Stimulated activated CD4-positive, alpha-beta T cell treated with anti-CD3 and anti-CD28 coated beads, TNF-alpha, amount 100 ng/mL, for 1 hour (primary cell): ENCODE results near the gene TGFA.

Source experiments
- DNase-seq, 3 donors: peaks; one replicate each; pipeline ENCODE4 v3.0.0-alpha.2; 2020; ENCODE audit warnings: low read depth in 3 of 3, low spot score in 1 of 3

The TGFA gene

DNA sequence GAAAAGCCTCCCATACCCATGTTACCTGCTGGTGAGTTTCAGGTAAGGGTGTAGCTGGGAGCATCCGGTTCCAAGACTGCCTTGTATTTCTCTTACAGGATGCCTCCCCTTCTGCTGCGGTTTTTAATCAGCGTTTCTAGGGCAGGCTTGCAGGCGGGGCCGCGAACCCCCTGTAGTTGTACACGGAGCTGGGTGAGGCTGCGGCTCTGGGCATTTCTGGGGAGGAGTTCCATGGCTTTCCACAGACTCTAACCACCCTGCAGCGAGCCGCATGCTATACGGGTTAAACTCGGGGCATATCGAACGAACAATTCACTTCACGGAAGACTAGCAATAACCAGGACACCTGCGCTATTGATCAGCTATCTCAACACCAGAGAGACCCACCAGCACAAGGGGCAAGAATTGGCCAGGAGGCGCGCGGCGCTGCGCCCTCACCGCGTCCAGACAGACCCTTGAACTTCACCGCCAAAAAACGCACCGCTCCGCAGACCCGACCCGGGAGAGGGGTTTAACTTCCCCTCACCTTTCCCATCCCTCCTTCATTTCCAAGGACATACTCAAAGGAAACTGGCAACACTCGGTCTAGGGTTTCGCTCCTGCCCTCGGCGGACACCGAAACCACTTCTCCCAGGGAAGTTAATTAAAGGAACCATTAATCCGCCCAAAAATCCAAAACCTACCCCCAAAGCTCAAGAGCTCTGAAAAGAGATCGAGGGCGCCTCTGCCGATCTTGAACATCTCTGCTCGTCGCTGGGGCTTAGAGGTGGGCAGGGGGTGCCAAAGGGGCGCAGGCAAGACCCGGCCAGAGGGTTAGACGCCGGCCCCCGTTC is 909 bp downstream of the TGFA start:
- no peak for DNase-seq

DNA sequence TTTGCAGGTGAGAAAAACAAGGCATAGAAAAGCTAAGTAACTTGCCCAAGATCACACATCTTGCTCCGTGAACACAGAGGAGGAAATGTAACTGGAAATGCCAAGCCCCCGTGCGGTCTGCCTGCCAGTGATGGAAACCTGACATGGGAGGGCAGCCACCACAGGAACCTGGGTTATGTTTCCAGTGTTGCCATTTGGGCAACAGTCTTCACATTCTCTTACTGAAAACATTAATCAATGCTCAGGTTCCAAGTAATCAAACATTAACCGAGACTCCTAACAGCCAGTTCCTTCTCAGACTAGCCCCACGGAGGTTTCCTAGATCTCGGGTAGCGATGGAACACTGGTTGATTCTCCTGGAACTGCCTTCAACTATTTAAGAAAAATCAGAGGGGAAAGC is 2.5 kb downstream of the TGFA start:
- no peak for DNase-seq

DNA sequence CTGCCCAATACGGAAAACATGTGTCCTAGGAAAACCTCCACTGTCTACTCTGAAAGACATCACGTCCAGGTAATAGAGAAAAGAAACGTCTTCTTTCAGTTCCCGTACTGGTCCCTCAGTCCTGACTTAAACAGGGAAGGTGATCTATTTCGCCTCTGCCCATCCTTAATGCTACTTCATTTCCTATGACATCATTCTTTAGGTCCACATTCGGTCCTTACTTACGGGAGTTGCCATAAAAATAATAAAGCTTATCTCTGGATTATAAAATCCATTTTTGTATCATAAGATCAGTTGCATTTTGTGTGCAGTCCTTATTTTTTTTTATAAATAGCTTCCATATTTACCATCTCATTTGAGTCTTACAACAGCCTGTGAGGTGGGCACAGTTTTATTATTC is 3.7 kb downstream of the TGFA start:
- no peak for DNase-seq

DNA sequence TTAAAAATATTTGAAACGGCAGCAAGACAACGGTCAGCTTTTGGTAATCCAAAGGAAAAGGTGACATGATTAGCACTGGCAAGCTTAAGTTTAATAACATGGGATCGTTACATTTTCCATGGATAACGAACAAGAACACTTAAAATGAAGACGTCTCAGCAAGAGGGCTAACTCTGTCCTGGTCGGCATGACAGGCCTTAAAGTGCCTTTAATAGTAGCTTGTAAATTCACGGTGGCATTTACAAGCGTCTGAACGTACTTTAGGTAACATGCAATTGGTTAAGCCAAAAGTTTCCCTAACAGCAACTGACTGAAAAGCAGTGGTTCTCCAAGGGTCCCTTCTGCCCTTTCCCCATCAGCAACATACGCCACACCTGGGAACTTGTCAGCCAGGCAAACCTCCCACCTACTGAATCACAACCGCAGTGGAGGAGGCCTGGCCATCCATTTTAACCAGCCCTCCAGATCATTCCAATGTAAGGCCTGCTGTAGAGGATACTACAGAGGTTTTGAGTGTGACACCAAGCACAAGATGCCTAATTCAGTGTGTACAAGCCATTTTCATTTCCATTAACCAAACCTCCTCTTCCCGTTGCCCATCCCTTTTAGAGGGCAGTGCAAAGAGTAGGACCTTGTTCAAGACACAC is 4.4 kb downstream of the TGFA start:
- no peak for DNase-seq

DNA sequence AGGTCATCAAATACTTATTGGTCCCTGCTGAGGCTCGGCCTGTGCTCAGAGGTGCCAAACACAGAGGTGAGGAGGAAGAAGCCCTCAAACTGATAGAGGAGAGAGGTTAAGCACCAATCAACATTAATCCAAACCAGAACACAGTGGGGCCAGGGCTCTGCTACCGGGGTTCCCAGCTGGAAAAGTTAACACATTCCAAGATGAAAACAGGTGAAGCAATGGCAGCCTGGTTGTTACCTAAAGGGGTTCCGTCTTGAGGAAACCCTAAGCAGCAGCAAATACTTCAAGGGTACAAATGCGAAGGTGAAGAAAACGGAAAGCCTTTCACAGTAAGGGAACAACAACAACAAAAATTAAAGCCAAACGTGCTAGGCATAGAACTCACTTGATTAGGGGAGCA is 5.4 kb downstream of the TGFA start:
- DNase-seq: no peak

DNA sequence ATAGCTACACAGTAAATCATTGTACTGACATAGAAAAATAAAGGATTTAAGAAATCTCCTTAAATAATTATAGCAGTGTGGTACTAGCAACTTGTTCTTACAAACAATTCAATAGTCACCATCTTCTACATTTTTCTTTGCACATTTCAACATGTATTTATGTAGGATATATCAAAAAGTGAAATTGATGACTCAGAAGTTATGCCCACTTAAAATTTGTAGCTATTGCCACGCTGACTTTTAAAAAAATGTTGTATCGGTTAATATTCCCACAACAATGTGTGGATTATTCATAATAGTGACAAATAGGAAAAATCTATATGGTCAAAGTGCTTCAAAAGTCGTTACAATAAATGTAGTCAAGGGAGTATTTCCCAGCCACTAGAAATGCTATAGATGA is 6.7 kb downstream of the TGFA start:
- DNase-seq: no peak

DNA sequence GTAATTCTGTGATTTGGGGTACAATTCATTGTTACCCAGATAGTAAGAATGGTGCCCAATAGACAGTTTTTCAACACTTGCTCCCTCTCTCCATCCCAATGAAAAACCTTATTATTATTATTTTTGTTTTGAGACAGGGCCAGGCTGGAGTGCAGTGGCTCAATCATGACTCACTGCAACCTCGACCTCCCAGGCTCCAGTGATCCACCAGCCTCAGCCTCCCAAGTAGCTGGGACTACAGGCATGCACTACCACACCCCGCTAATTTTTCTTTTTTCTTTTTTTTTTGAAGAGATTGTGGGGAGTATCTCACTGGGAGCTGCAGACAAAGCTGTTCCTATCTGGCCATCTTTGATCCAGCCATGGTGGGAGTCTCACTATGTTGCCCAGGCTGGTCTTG is 7.2 kb downstream of the TGFA start:
- no peak for DNase-seq

DNA sequence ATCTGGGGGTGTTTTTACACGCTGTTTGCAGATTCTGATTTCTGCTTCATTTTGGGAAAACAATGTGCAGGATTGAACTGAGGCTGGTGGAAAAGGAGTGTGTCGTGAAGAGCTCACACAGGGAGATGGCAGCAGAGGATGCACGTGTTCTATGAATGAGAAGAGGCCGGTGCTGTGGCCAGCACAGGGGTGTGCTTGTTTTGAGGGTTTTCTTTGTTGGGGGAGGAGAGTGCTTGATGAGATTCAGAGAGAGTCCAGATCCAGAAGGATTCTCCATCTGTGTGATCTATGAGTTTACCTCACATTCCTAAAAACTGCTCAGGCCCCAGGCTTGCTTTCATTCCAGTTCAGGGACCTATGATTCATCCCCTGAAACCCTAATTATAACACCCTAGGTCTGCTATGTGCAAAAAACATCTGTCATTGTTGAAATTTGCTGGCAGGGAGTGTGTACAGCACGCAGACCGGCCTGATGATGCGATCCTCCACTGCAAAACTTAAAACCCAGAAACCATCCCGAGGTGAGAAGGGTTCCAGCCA is 12.1 kb downstream of the TGFA start:
- DNase-seq: no peak

DNA sequence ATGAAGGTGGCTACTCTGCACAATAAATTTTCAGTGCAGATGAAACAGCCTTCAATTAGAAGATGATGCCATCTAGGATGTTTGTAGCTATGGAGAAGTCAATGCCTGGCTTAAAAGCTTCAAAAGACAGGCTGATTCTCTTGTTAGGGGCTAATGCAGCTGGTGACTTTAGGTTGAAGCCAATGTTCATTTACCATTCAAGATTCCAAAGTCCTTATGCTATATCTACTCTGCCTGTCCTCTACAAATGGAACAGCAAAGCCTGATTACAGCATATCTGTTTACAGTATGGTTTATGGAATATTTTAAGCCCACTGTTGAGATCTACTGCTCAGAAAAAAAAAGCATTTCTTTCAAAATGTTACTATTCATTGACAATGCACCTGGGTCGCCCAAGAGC is 15.8 kb downstream of the TGFA start:
- DNase-seq: no peak

DNA sequence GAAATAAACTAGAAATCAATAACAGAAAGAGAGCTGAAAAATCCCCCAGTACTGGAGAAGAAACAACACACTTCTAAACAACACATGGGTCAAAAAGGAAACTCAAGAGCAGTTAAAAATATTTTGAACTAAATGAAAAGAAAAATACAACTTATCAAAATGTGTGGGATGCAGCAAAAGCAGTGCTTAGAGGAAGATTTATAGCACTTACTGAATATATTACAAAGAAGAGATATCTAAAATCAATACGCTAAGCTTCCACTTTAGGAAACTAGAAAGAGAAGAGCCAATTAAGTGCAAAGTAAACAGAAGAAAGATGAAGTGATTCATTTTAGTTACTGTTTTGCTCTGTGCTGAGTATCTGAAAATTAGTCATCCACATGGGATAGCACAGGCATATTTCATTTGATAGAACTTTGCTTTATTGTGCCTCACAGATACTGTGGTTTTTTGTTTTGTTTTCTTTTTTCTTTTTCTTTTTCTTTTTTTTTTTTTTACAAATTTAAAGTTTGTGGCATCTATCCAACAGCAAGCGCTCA is 17.0 kb downstream of the TGFA start:
- DNase-seq: no peak

DNA sequence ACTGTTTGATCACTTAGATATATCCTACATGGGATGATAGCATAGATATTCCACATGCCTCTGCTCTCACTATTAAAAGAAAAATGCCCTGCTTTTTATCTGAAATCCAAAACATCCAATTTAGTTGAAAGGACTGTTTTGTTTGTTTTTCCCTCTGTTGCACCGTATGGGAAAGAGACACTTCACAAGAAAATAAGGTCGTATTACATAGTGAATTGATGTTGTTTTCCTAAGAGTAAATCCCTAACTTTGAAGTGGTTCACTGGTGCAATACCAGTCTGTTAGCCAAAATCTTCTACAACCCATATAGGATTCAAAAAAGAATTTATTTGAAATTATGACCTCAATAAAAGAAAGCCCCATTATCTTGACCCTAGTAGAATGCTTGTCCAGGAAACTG is 18.1 kb downstream of the TGFA start:
- DNase-seq: no peak

DNA sequence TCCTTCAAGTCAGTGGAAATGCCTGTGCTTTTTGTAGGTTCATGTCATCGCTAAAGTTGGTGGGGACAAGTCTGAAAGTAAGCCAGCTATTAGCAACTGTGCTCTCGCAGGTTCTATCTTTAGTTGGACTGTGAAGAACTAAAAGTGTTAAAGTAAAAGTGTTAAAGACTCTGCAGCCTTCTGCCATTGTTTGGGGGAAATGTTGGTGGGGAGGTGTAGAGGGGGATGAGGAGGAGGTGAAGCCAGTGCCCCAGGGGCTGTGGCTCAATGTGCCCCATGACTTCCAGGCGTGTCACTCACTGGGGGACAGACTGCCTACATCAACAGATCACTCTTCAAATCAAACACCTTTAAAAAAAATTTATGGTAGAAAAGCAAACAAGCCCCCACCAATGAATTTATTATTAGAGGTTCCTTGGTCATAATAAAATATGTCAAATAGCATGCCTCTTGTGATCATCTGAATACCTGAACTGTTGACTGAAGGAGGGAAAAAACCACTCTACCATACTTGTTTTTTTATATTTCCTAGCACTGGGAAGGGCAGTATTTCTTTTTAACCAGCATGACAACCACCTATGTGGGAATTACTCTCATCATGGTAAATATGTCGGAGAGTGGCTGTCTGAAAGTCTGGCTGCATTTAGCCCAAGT is 19.3 kb downstream of the TGFA start:
- DNase-seq: no peak

DNA sequence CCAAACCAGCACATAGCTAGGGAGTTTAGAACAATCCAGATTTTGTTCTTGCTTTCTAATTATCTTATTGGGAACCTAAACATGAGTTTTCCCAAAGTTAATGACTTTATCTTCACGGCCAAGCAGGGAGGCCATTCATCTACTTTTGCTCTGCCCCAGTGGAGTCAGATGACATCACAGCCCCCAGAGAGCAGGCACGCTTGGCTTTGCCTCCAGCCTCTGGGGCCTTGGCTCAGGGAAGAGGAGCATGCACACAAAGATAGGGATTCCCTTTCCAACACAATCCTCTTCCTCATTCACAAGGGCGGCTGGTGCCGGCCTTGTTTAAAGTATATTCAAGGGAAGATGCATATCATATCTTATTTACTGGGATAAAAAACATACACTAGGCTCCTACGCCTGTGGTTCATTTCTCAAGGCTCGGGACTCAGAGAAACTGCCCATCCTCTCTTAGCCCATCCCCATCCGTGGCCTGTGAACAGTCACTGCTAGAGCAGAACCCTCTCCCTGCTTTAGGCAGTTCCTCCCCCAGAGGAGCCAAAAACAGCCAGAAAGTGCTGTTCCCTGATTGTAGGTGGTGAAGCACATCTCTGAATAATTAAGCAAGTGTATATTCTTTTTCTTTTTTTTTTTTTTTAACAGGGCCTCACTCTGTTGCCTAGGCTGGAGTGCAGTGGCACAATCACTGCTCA is 21.2 kb downstream of the TGFA start:
- no peak for DNase-seq

DNA sequence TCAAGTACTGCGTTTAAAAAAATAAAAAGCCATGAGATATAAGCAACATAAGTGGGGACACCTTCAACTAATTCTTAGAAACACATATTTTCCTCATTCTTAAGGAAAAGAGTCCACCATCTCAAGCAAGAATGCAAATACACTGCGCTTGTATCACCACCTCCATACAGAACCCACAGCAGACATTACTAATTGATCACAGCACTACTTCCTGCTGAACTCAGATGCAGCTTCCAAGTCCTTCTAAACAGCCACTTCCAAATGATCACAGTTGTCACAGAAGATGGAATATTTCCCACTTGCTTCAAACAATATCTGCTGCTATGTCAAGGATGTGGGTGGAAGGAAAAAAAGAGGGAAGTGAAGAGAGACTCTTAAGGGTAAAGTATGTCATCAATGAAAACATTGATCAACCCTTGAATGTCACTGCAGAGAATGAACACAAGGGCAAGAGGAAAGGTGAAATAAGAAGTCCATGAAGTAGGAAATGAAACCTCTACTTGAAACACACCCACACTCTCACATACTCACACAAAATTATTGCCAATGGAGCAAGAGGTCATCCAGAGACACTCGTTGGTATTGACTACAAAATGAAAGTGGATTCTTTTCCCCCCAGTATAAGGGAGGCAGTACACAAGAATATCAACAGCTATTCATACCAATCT is 22.1 kb downstream of the TGFA start:
- DNase-seq: no peak

DNA sequence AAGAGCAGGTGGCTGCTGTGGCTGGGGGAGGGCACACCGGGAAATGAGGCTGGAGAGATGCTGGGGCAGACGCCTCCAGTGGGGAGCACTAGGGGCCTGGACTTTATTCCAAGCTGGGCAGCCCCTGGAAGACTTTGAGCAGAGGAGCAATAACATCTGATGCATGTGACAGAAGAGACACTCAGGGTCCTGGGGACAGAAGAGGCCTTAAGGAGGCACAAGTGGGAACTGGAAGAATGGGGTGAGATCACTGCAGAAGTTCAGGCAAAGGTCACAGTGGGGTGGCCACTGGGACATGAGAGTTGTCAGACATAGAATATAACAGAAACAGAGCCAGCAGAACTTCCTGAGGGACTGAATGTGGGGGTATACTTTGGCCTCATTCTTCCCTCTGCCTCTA is 24.0 kb downstream of the TGFA start:
- DNase-seq: no peak

DNA sequence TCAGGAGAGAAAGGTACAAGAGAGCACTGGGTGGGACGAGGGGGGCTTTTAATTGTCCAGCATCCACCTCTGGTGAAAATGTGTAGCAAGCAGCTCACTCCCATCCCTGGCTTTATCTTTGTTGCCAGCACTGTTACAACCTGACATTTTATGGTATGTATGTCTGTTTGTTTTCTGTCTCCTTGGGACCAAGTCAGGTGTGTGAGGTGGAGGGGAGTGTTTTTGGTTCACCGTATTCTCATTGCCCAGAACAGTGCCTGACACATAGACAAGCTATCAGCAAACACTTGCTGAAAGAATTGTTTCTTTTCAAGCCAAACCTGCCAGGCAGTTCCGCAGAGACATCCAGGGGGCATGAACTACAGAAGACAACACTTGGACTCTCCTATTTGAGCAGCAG is 24.7 kb downstream of the TGFA start:
- DNase-seq: no peak

DNA sequence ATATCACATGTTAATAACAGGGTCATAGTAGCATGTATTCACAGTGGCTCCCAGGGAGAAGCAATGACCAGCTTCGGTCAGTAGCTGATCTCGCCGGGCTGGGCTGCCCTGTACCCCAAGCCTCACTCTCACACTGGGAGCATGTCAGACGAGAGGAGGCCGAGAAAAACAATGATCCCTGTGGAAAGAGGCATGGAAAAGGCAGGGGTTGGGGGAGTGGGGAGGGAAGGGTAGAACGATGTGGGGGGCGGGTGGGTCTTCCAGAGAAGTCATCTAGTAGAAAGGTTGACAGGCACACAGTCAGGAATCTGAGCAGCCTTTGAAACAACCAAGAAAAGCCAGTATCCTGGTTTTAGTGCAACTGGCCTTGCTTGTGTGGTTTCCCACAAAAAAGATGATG is 25.4 kb downstream of the TGFA start:
- DNase-seq: no peak

DNA sequence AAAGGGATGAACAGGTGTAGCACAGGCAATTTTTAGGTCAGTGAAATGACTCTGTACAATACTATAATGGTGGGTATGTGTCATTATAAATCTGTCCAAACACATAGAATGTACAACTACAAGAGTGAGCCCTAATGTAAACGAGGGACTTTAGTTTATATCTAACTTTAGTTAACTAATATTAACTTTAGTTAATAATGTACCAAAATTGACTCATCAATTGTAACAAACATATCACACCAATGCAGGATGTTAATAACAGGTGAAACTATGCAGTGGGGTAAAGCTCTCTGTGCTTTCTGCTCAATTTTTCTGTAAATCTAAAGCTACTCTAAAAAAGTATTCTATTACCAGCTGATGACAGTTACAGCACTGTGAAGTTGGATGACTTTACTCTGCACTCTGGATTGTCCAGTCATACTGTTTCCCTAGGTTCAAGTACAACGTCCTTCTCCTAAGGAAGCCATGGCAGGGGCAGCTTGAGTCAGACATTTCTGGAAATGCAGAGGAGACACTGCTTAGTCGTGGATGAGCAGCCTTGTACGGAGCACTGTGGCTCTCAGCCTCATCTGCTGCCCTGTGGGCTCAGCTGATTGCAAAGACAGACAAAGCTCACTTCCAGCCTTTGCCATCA is 26.1 kb downstream of the TGFA start:
- DNase-seq: no peak

DNA sequence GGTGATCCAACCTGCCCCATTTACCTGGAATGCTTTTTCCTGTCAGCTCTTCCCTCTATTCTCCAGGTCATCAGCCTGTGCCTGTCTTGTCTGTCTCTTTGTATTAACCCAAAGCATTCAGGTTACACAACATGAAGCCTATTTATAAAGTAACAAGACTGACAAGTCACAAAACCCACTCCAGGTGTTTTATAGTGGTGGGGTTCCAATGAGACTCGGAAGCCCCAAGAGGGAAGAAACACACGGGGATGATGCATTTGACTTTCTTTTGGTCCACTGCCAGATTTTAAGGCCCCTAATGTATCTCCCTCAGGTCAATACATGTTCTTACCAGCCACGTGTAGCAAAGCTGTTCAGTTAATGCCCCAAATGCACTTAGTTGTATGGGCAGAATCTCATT is 27.5 kb downstream of the TGFA start:
- DNase-seq: no peak

DNA sequence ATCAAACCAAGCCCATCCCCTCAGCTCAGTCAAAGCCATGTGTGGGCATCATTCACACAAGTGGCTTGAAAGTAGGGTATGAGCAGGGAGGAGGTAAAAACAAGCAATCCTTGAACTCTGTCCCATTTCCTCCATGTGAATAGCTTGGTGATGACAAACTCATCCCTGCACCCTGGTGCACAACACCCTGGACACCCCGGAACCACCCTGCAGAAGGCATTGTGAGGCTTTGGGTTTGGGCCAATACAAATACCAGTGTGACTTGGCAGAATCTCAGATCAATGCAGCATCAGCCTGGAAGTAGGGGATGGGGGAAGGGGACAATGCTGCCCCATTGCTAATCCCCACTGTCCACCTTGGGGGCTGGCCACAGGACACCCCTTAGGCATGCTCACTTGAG is 28.6 kb downstream of the TGFA start:
- DNase-seq: no peak
